Mucosa of stomach (tissue), 1 donor: Measurements from ENCODE around the gene AP4S1.
"Not testable (repeated sequence)": the region's sequence is repeated elsewhere in the genome, so short reads cannot be mapped to it uniquely, and the experiment has no call there.

Source experiments
- H3K27me3 ChIP-seq: one replicate; pipeline ENCODE4 v1.7.0; 2013; ENCODE audit warnings: mild to moderate bottlenecking, low read length; ENCODE audit not compliant: control insufficient read depth, insufficient read depth
- H3K36me3 ChIP-seq: one replicate; pipeline ENCODE4 v1.7.0; 2013; ENCODE audit warnings: low read length; ENCODE audit not compliant: control insufficient read depth, insufficient read depth
- H3K4me1 ChIP-seq: one replicate; pipeline ENCODE4 v1.7.0; 2013; ENCODE audit warnings: mild to moderate bottlenecking, low read length; ENCODE audit not compliant: control insufficient read depth, insufficient read depth
- H3K4me3 ChIP-seq: one replicate; pipeline ENCODE4 v1.7.0; 2013; ENCODE audit warnings: low read length
- H3K9ac ChIP-seq: one replicate; pipeline ENCODE4 v1.7.0; 2013; ENCODE audit warnings: mild to moderate bottlenecking, low read length, moderate library complexity
- H3K9me3 ChIP-seq: one replicate; pipeline ENCODE4 v1.7.0; 2013; ENCODE audit warnings: mild to moderate bottlenecking, low read length, moderate library complexity; ENCODE audit not compliant: control insufficient read depth
- donor health status: Pancreatic carcinoma.

AP4S1 gene

GRCh38 chr14:31025367-31026076 is at the start of gene AP4S1:
Gene AP4S1, plus strand, starts transcription at chr14:31025649. Its CDS starts 40,548 bp downstream, at chr14:31066197.
- H3K4me3 ChIP-seq, result peak within 1 kb of the TSS; percentile 88
- H3K9ac ChIP-seq, result peak within 1 kb of the TSS; percentile 99
- no peaks in the 10 kb centered on the region for H3K27me3 ChIP-seq
- no peaks in the 10 kb centered on the region for H3K9me3 ChIP-seq
- no peaks in the 10 kb centered on the region for H3K36me3 ChIP-seq
- peaks cover 7% of the 10 kb centered on the region for H3K4me1 ChIP-seq

GRCh38 chr14:30977752-30978151 is 47.7 kb upstream of the AP4S1 start:
- Histone ChIP-seq H3K36me3 (no peaks in the 10 kb centered on the region), H3K4me1 (peaks cover 3% of the 10 kb centered on the region), H3K9me3 (no peaks in the 10 kb centered on the region), H3K27me3 (no peaks in the 10 kb centered on the region), H3K9ac (no peak overlapping the region), H3K4me3 (no peak overlapping the region)

GRCh38 chr14:30980106-30980704 is 45.2 kb upstream of the AP4S1 start:
- not testable (repeated sequence) for H3K36me3 ChIP-seq, H3K27me3 ChIP-seq, H3K4me1 ChIP-seq, H3K9me3 ChIP-seq, H3K9ac ChIP-seq, H3K4me3 ChIP-seq

- no peak overlapping the region for H3K4me3 ChIP-seq
- no peak overlapping the region for H3K9ac ChIP-seq
- no peaks in the 10 kb centered on the region for H3K27me3 ChIP-seq
- no peaks in the 10 kb centered on the region for H3K36me3 ChIP-seq
- H3K4me1 ChIP-seq, result no peaks in the 10 kb centered on the region
- H3K9me3 ChIP-seq, result no peaks in the 10 kb centered on the region
Observed at GRCh38 chr14:30980980-30981379, 44.5 kb upstream of the AP4S1 start.

- H3K9me3 ChIP-seq, result no peaks in the 10 kb centered on the region
- H3K4me1 ChIP-seq, result no peaks in the 10 kb centered on the region
- H3K27me3 ChIP-seq, result no peaks in the 10 kb centered on the region
- no peak overlapping the region for H3K4me3 ChIP-seq
- no peaks in the 10 kb centered on the region for H3K36me3 ChIP-seq
- H3K9ac ChIP-seq, result no peak overlapping the region
Observed at GRCh38 chr14:30982533-30982932, 42.9 kb upstream of the AP4S1 start.

GRCh38 chr14:30983858-30984257 is 41.6 kb upstream of the AP4S1 start:
- H3K9ac ChIP-seq, result no peak overlapping the region
- H3K9me3 ChIP-seq, result no peaks in the 10 kb centered on the region
- H3K4me1 ChIP-seq, result no peaks in the 10 kb centered on the region
- H3K27me3 ChIP-seq, result no peaks in the 10 kb centered on the region
- no peaks in the 10 kb centered on the region for H3K36me3 ChIP-seq
- no peak overlapping the region for H3K4me3 ChIP-seq

GRCh38 chr14:30985796-30986195 is 39.7 kb upstream of the AP4S1 start:
- H3K9me3 ChIP-seq, result no peaks in the 10 kb centered on the region
- no peaks in the 10 kb centered on the region for H3K4me1 ChIP-seq
- no peak overlapping the region for H3K9ac ChIP-seq
- H3K36me3 ChIP-seq, result no peaks in the 10 kb centered on the region
- H3K4me3 ChIP-seq, result no peak overlapping the region
- H3K27me3 ChIP-seq, result no peaks in the 10 kb centered on the region

GRCh38 chr14:30988509-30988908 is 36.9 kb upstream of the AP4S1 start:
- no peaks in the 10 kb centered on the region for H3K36me3 ChIP-seq
- no peaks in the 10 kb centered on the region for H3K9me3 ChIP-seq
- H3K27me3 ChIP-seq, result no peaks in the 10 kb centered on the region
- H3K4me3 ChIP-seq, result no peak overlapping the region
- no peak overlapping the region for H3K9ac ChIP-seq
- no peaks in the 10 kb centered on the region for H3K4me1 ChIP-seq

GRCh38 chr14:30990770-30991169 is 34.7 kb upstream of the AP4S1 start:
- Histone ChIP-seq H3K36me3 (no peaks in the 10 kb centered on the region), H3K4me3 (no peak overlapping the region), H3K9ac (no peak overlapping the region), H3K9me3 (no peaks in the 10 kb centered on the region), H3K27me3 (no peaks in the 10 kb centered on the region), H3K4me1 (peaks cover 5% of the 10 kb centered on the region)

- H3K4me1 ChIP-seq, result peaks cover 5% of the 10 kb centered on the region
Observed at GRCh38 chr14:30991408-30991807, 34.0 kb upstream of the AP4S1 start.

GRCh38 chr14:30993071-30993470 is 32.4 kb upstream of the AP4S1 start:
- no peaks in the 10 kb centered on the region for H3K36me3 ChIP-seq
- no peaks in the 10 kb centered on the region for H3K27me3 ChIP-seq
- H3K9ac ChIP-seq, result no peak overlapping the region
- H3K9me3 ChIP-seq, result no peaks in the 10 kb centered on the region
- no peak overlapping the region for H3K4me3 ChIP-seq
- peaks cover 5% of the 10 kb centered on the region for H3K4me1 ChIP-seq

More at GRCh38 chr14:30991408-30991807, 34.0 kb upstream of the AP4S1 start:
- Histone ChIP-seq H3K9ac (no peak overlapping the region), H3K36me3 (no peaks in the 10 kb centered on the region), H3K4me3 (no peak overlapping the region), H3K27me3 (no peaks in the 10 kb centered on the region), H3K9me3 (no peaks in the 10 kb centered on the region)

- Histone ChIP-seq H3K27me3 (no peaks in the 10 kb centered on the region), H3K4me3 (no peak overlapping the region), H3K9me3 (no peaks in the 10 kb centered on the region), H3K9ac (no peak overlapping the region), H3K4me1 (peaks cover 5% of the 10 kb centered on the region), H3K36me3 (no peaks in the 10 kb centered on the region)
Observed at GRCh38 chr14:30994681-30995620, 30.5 kb upstream of the AP4S1 start.
